HEK293T (cell line): ENCODE data around the gene TMEM238L.

Experiments used
- CTCF ChIA-PET: fragments of 350-600 bp; formaldehyde crosslinking; extraction: SDS; loops from one replicate; lab custom pipeline; 2021; ENCODE audit warnings: antibody characterized with exemption, inconsistent platforms; lab: Yijun Ruan, JAX
- POLR2A ChIA-PET: fragments of 350-600 bp; formaldehyde crosslinking; extraction: SDS; loops from one replicate; lab custom pipeline; 2020; ENCODE audit warnings: antibody characterized with exemption, inconsistent platforms; lab: Yijun Ruan, JAX
- DNase-seq: peaks from one replicate; pipeline ENCODE4 v3.0.0; 2012; ENCODE audit warnings: mixed read lengths; ENCODE audit errors: extremely low spot score
- ARNT ChIP-seq: fragments of 450-650 bp; IDR thresholded peaks from 2 replicates; pipeline ENCODE4 v1.6.1; 2017; ENCODE audit warnings: mild to moderate bottlenecking
- BHLHE40 ChIP-seq: fragments of 450-650 bp; IDR thresholded peaks from 2 replicates; pipeline ENCODE4 v1.6.1; 2016; ENCODE audit warnings: mild to moderate bottlenecking, moderate library complexity, borderline replicate concordance
- CTBP1 ChIP-seq: fragments of 450-650 bp; IDR thresholded peaks from 2 replicates; pipeline ENCODE4 v1.6.1; 2016; ENCODE audit warnings: borderline replicate concordance
- ELF4 ChIP-seq: fragments of 450-650 bp; IDR thresholded peaks from 2 replicates; pipeline ENCODE4 v1.6.1; 2017; ENCODE audit warnings: antibody characterized with exemption
- FOXA1 ChIP-seq: fragments of 450-650 bp; IDR thresholded peaks from 2 replicates; pipeline ENCODE4 v1.6.1; 2016; ENCODE audit warnings: mild to moderate bottlenecking
- FOXK2 ChIP-seq: fragments of 450-650 bp; IDR thresholded peaks from 2 replicates; pipeline ENCODE4 v1.6.1; 2016; ENCODE audit warnings: mild to moderate bottlenecking
- FOXM1 ChIP-seq: fragments of 450-650 bp; IDR thresholded peaks from 2 replicates; pipeline ENCODE4 v1.6.1; 2017; ENCODE audit warnings: mild to moderate bottlenecking, borderline replicate concordance
- HDGF ChIP-seq: fragments of 450-650 bp; IDR thresholded peaks from 2 replicates; pipeline ENCODE4 v1.6.1; 2017; ENCODE audit warnings: antibody characterized with exemption, borderline replicate concordance
- L3MBTL2 ChIP-seq: fragments of 450-650 bp; conservative IDR thresholded peaks from 2 replicates; pipeline ENCODE4 v1.6.1; 2016; ENCODE audit warnings: mild to moderate bottlenecking
- LEF1 ChIP-seq: fragments of 450-650 bp; IDR thresholded peaks from 2 replicates; pipeline ENCODE4 v1.6.1; 2017; ENCODE audit warnings: mild to moderate bottlenecking, borderline replicate concordance
- NFRKB ChIP-seq: fragments of 450-650 bp; IDR thresholded peaks from 2 replicates; pipeline ENCODE4 v1.6.1; 2016; ENCODE audit warnings: mild to moderate bottlenecking, moderate library complexity
- PKNOX1 ChIP-seq: fragments of 450-650 bp; IDR thresholded peaks from 2 replicates; pipeline ENCODE4 v1.6.1; 2016
- SP1 ChIP-seq: fragments of 450-650 bp; IDR thresholded peaks from 2 replicates; pipeline ENCODE4 v1.6.1; 2017
- SUZ12 ChIP-seq: fragments of 450-650 bp; IDR thresholded peaks from 2 replicates; pipeline ENCODE4 v1.6.1; 2016; ENCODE audit warnings: mild to moderate bottlenecking
- TARDBP ChIP-seq: fragments of 450-650 bp; IDR thresholded peaks from 2 replicates; pipeline ENCODE4 v1.6.1; 2016
- ZNF384 ChIP-seq: fragments of 450-650 bp; IDR thresholded peaks from 2 replicates; pipeline ENCODE4 v1.6.1; 2016

TMEM238L gene

GRCh38 chr17:10821054-10821453 lies 17.2 kb upstream of the TMEM238L start:
- TF ChIP-seq SUZ12 (no peak), FOXA1 (no peak), ELF4 (no peak), FOXK2 (no peak), HDGF (no peak), ZNF384 (no peak), SP1 (no peak), FOXM1 (no peak), BHLHE40 (no peak), NFRKB (no peak), ARNT (no peak), TARDBP (no peak), PKNOX1 (no peak), CTBP1 (no peak), L3MBTL2 (no peak), LEF1 (no peak)
- no peak for DNase-seq
- ChIA-PET CTCF (no interaction called here), POLR2A (no interaction called here)

GRCh38 chr17:10815319-10815718 lies 11.4 kb upstream of the TMEM238L start:
- DNase-seq, result no peak
- ChIA-PET POLR2A (no interaction called here), CTCF (no interaction called here)
- TF ChIP-seq LEF1, result no peak
- TF ChIP-seq PKNOX1, result no peak
- TF ChIP-seq ARNT, result no peak
- TF ChIP-seq CTBP1, result no peak
- no peak for TF ChIP-seq ELF4
- TF ChIP-seq FOXA1, result no peak
- no peak for TF ChIP-seq SP1
- TF ChIP-seq BHLHE40, result no peak
- TF ChIP-seq L3MBTL2, result no peak
- TF ChIP-seq ZNF384, result no peak
- no peak for TF ChIP-seq SUZ12
- TF ChIP-seq HDGF, result no peak
- TF ChIP-seq FOXK2, result no peak
- TF ChIP-seq TARDBP, result no peak
- TF ChIP-seq FOXM1, result no peak
- no peak for TF ChIP-seq NFRKB

GRCh38 chr17:10814075-10814474 lies 10.2 kb upstream of the TMEM238L start:
- CTCF ChIA-PET, result no interaction called here
- no peak for DNase-seq
- POLR2A ChIA-PET, result no interaction called here
- TF ChIP-seq L3MBTL2 (no peak), FOXA1 (no peak), SP1 (no peak), ELF4 (no peak), LEF1 (no peak), TARDBP (no peak), HDGF (no peak), FOXK2 (no peak), BHLHE40 (no peak), SUZ12 (no peak)

- TF ChIP-seq SP1 (no peak), FOXA1 (no peak), ELF4 (no peak), NFRKB (no peak), ZNF384 (no peak), CTBP1 (no peak), FOXK2 (no peak), FOXM1 (no peak)
- ChIA-PET POLR2A (no interaction called here), CTCF (no interaction called here)
- DNase-seq, result no peak
Observed at GRCh38 chr17:10812674-10813073, 8.8 kb upstream of the TMEM238L start.

- DNase-seq, result no peak
- ChIA-PET POLR2A (no interaction called here), CTCF (no interaction called here)
- TF ChIP-seq NFRKB (no peak), ELF4 (no peak), FOXM1 (no peak), LEF1 (no peak), CTBP1 (no peak), PKNOX1 (no peak), FOXK2 (no peak), SP1 (no peak), SUZ12 (no peak), ZNF384 (no peak), L3MBTL2 (no peak), FOXA1 (no peak), TARDBP (no peak), ARNT (no peak), HDGF (no peak), BHLHE40 (no peak)
Observed at GRCh38 chr17:10809605-10810004, 5.7 kb upstream of the TMEM238L start.

- POLR2A ChIA-PET, result no interaction called here
- no peak for DNase-seq
- TF ChIP-seq L3MBTL2 (no peak), HDGF (no peak), PKNOX1 (no peak), ZNF384 (no peak), FOXA1 (no peak), TARDBP (no peak), SP1 (no peak), ARNT (no peak), FOXK2 (no peak), LEF1 (no peak), FOXM1 (no peak), CTBP1 (no peak), NFRKB (no peak), SUZ12 (no peak), ELF4 (no peak)
- CTCF ChIA-PET, result no interaction called here
Observed at GRCh38 chr17:10807704-10808128, 3.8 kb upstream of the TMEM238L start.
